A549 (cell line): Measurements from ENCODE around the gene KDELR1.

ENCODE experiments used
- EP300 ChIP-seq, 2 experiments: fragments of >200 bp; sonication (Bioruptor Twin); formaldehyde crosslinking; IDR thresholded peaks; 2 replicates in 1 of 2; 3 replicates in 1 of 2; pipeline ENCODE4 v1.6.1; 2016 to 2017
- KDM5A ChIP-seq: fragments of 200-600 bp; sonication (generic); IDR thresholded peaks from 2 replicates; pipeline ENCODE4 v1.6.1; 2016; ENCODE audit warnings: antibody characterized with exemption, mild to moderate bottlenecking
- POLR2AphosphoS2 ChIP-seq: conservative IDR thresholded peaks from 2 replicates; pipeline ENCODE4 v1.6.1; 2012; ENCODE audit warnings: low read length, improper control_type of control experiment, inconsistent platforms
- TF ChIP-seq, protein P1 (sequence below): fragments of >200 bp; sonication (Bioruptor Twin); formaldehyde crosslinking; IDR thresholded peaks from 3 replicates; pipeline ENCODE4 v1.5.1; 2016
- TF ChIP-seq, protein P2 (sequence below): IDR thresholded peaks from 2 replicates; pipeline ENCODE4 v1.6.1; 2012

DNA sequence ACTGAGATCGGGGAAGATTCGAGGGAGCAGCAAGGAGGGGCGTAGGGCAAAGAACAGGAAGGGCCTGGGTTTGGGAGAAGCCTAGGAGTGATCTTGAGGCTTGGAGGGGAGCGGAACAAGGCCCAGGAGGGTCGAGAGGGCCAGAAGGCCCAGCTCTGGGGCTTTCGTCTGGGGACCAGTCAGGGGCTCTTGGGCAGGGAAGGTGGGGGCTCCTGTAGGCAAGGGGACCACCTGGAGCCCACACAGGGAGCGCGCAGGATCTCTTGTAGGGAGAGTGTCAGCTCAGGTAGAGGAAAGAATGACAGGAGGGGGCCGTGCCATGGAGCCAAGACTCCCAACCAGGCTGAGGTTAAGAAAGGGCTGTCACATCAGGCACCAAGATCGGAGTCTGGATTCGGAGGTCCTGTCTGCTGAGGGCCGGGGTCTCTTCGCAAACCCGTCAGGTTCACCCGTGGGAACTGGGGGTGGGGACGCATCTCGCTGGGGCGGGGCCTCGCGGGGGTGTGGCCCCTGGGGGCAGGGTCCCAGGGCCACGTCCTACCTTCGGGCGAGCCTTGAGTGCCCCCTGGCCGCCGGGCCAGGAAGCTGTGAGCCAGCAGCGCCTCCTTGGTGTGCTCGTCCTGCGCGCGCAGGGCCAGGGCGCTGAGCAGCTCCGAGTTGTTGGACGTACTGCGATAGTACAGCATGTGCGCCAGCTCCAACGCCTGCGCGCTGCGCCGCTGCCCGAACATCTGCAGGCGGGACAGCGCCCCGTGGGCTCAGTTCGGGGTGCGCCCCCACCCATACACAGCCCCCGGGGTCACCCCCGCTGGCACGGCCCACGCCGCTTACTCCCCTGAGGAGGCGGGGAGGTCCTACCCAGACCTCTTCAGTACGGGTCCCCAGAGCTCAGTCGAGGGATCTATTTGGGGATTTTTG, 57.6 kb downstream of the KDELR1 start:
- TF ChIP-seq KDM5A (no peak), EP300 (IDR thresholded peaks at IDR 0.05) (no peak), POLR2AphosphoS2 (no peak)
- TF ChIP-seq, protein P1, sequence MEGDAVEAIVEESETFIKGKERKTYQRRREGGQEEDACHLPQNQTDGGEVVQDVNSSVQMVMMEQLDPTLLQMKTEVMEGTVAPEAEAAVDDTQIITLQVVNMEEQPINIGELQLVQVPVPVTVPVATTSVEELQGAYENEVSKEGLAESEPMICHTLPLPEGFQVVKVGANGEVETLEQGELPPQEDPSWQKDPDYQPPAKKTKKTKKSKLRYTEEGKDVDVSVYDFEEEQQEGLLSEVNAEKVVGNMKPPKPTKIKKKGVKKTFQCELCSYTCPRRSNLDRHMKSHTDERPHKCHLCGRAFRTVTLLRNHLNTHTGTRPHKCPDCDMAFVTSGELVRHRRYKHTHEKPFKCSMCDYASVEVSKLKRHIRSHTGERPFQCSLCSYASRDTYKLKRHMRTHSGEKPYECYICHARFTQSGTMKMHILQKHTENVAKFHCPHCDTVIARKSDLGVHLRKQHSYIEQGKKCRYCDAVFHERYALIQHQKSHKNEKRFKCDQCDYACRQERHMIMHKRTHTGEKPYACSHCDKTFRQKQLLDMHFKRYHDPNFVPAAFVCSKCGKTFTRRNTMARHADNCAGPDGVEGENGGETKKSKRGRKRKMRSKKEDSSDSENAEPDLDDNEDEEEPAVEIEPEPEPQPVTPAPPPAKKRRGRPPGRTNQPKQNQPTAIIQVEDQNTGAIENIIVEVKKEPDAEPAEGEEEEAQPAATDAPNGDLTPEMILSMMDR: peak; percentile 96
- TF ChIP-seq, protein P2, sequence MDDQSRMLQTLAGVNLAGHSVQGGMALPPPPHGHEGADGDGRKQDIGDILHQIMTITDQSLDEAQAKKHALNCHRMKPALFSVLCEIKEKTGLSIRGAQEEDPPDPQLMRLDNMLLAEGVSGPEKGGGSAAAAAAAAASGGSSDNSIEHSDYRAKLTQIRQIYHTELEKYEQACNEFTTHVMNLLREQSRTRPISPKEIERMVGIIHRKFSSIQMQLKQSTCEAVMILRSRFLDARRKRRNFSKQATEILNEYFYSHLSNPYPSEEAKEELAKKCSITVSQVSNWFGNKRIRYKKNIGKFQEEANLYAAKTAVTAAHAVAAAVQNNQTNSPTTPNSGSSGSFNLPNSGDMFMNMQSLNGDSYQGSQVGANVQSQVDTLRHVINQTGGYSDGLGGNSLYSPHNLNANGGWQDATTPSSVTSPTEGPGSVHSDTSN: no peak
